B cell (primary cell): ENCODE data around the gene PLRG1. TPM values are rescaled to one million over a fixed set of nuclear protein-coding genes. Genes with fewer than 3 reads are reported as not detected.

Experiments used
- ATAC-seq: fragments of 200-7000 bp; cut with Tn5 transposase; one replicate; pipeline ENCODE4 v1.10.0; 2021; ENCODE audit warnings: low read depth, mild to moderate bottlenecking, moderate number of reproducible peaks, moderate library complexity
- CTCF ChIA-PET: fragments of 350-600 bp; sonication (Branson Sonifier 250); formaldehyde crosslinking; loops from one replicate; lab custom pipeline; 2021; ENCODE audit warnings: antibody characterized with exemption, inconsistent platforms; lab: Charles Lee
- POLR2A ChIA-PET: fragments of 350-600 bp; sonication (Branson Sonifier 250); formaldehyde crosslinking; loops from one replicate; lab custom pipeline; 2021; ENCODE audit warnings: antibody characterized with exemption; lab: Charles Lee
- DNase-seq: peaks from one replicate; pipeline ENCODE4 v3.0.0; 2013
- H2AFZ ChIP-seq: 2 replicates; pipeline ENCODE4 v1.6.1; 2012; ENCODE audit warnings: mild to moderate bottlenecking, low read depth, low read length; ENCODE audit not compliant: insufficient read depth, poor library complexity, severe bottlenecking
- H3K27ac ChIP-seq, 2 donors: 1 replicate in 1 of 2; 2 replicates in 1 of 2; pipeline ENCODE4 v1.5.1; 2012 to 2013; ENCODE audit warnings: low read length in 2 of 2, mild to moderate bottlenecking in 2 of 2, moderate library complexity in 1 of 2
- H3K27me3 ChIP-seq, 4 experiments: fragments of 200-600 bp in 1 of 4; sonication (generic) in 1 of 4; replicated peaks in 1 of 4; 1 replicate in 2 of 4; 2 replicates in 2 of 4; pipeline versions ENCODE4 v1.6.1 to v1.7.0; 2013 to 2016; ENCODE audit warnings: low read length in 3 of 4, mild to moderate bottlenecking in 2 of 4, mixed read lengths in 1 of 4, moderate library complexity in 1 of 4; ENCODE audit not compliant: insufficient read depth in 4 of 4, control insufficient read depth in 3 of 4; ENCODE audit errors: control extremely low read depth in 1 of 4
- H3K36me3 ChIP-seq, 2 experiments: replicated peaks in 1 of 2; 1 replicate in 1 of 2; 2 replicates in 1 of 2; pipeline versions ENCODE4 v1.6.1 to v1.7.1; 2013; ENCODE audit warnings: low read length in 1 of 2; ENCODE audit not compliant: insufficient read depth in 2 of 2, control insufficient read depth in 1 of 2; ENCODE audit errors: control extremely low read depth in 1 of 2, extremely low read depth in 1 of 2
- H3K4me1 ChIP-seq, 2 donors: fragments of 200-600 bp in 1 of 2; sonication (generic) in 1 of 2; 1 replicate in 1 of 2; 2 replicates in 1 of 2; pipeline versions ENCODE4 v1.5.1 to v1.6.1; 2013 to 2017; ENCODE audit warnings: low read length in 2 of 2; ENCODE audit not compliant: control insufficient read depth in 2 of 2, insufficient read depth in 2 of 2
- H3K4me2 ChIP-seq: replicated peaks from 2 replicates; pipeline ENCODE3; 2012; ENCODE audit warnings: mild to moderate bottlenecking, low read depth, low read length; ENCODE audit not compliant: poor library complexity, severe bottlenecking
- H3K4me3 ChIP-seq, 5 experiments: fragments of 200-600 bp in 1 of 5; sonication (generic) in 1 of 5; 1 replicate in 3 of 5; 2 replicates in 2 of 5; pipeline versions ENCODE4 v1.5.1 to v1.7.0; 2011 to 2016; ENCODE audit warnings: low read length in 4 of 5, mild to moderate bottlenecking in 4 of 5, low read depth in 2 of 5, control low read depth in 1 of 5, moderate library complexity in 1 of 5; ENCODE audit not compliant: insufficient read depth in 1 of 5; ENCODE audit errors: control extremely low read depth in 1 of 5, extremely low read depth in 1 of 5
- H3K79me2 ChIP-seq: fragments of 200-600 bp; sonication (generic); one replicate; pipeline ENCODE4 v1.6.0; 2016; ENCODE audit warnings: low read length; ENCODE audit not compliant: control insufficient read depth, insufficient read depth
- H3K9ac ChIP-seq: fragments of 200-600 bp; sonication (generic); 2 replicates; pipeline ENCODE4 v1.6.1; 2017; ENCODE audit warnings: mild to moderate bottlenecking, low read length, moderate library complexity
- H3K9me3 ChIP-seq, 3 donors: one replicate each; pipeline versions ENCODE4 v1.6.1 to v1.7.1; 2013; ENCODE audit warnings: low read length in 2 of 3; ENCODE audit not compliant: control insufficient read depth in 2 of 3, insufficient read depth in 1 of 3; ENCODE audit errors: control extremely low read depth in 1 of 3
- H4K20me1 ChIP-seq: 2 replicates; pipeline ENCODE4 v1.6.0; 2012; ENCODE audit warnings: mild to moderate bottlenecking, low read length; ENCODE audit not compliant: insufficient read depth, control insufficient read depth, poor library complexity, severe bottlenecking
- H3K27ac Mint-ChIP-seq: one replicate; pipeline ENCODE4 v1.8.0; 2021; ENCODE audit warnings: mixed read lengths
- H3K27me3 Mint-ChIP-seq: one replicate; pipeline ENCODE4 v1.8.0; 2021; ENCODE audit warnings: mixed read lengths
- H3K4me1 Mint-ChIP-seq: one replicate; pipeline ENCODE4 v1.8.0; 2021; ENCODE audit warnings: mixed read lengths
- H3K4me3 Mint-ChIP-seq: one replicate; pipeline ENCODE4 v1.8.0; 2021; ENCODE audit warnings: mixed read lengths
- H3K9me3 Mint-ChIP-seq: one replicate; pipeline ENCODE4 v1.8.0; 2022; ENCODE audit warnings: mixed read lengths; ENCODE audit not compliant: insufficient read depth
- EZH2 ChIP-seq: IDR thresholded peaks from 2 replicates; pipeline ENCODE4 v1.6.1; 2012; ENCODE audit warnings: borderline replicate concordance, low read depth, mild to moderate bottlenecking, moderate library complexity, low read length; ENCODE audit not compliant: insufficient read depth, poor library complexity, severe bottlenecking
- WGBS: methylation state at CpG from one replicate; pipeline ENCODE4 v1.1.5; 2013; ENCODE audit warnings: missing lambda C conversion rate; ENCODE audit not compliant: insufficient coverage; 5-methylcytosine and 5-hydroxymethylcytosine counted together
- intact Hi-C: fragments of 100-400 bp; cut with micrococcal nuclease; formaldehyde crosslinking; loops from one replicate; pipeline ENCODE4 v1.10.0; 2022
- polyA plus RNA-seq: library from polyadenylated mRNA; depleted of rRNA; stranded (reverse); fragments of >200 nt; gene quantifications from 2 replicates; pipeline ENCODE4 v1.2.3, GENCODE V29; 2012
- total RNA-seq, 2 donors: library from RNA; stranded (reverse); fragments of 120-200 nt in 1 of 2; gene quantifications; 1 replicate in 1 of 2; 2 replicates in 1 of 2; pipeline versions ENCODE4 v1.2.3 to v1.2.4, GENCODE V29; 2013 to 2022
- TF ChIP-seq, protein P1 (sequence below): fragments of 200-600 bp; IDR thresholded peaks from one replicate; pipeline ENCODE4 v1.8.0; 2022; ENCODE audit warnings: antibody characterized with exemption, mild to moderate bottlenecking

Gene PLRG1
- total and polyA plus RNA-seq, 2 donors (not counting 1 experiment from before 2014, with no cell fraction given), result 41.8 to 79.0 TPM

DNA sequence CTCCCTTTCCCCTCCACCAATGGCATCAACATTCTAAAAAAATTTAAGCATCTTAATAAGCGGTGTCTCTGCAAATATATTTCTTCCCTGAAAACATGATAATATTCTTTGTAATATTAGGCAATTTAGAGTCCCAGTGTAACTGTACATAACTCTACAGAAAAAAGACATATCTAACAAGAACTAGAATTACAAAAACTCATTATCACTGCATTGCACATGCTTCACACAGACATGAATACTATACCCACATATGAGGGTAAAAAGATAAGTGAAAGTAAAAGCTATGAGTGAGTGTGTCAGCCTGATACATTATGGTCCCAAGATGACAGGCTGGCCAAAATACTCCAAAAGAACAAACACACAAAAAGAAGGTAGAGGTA lies 10.2 kb upstream of the PLRG1 start:
- no peak overlapping the region for H3K9ac ChIP-seq
- no peaks in the 10 kb centered on the region for H3K9me3 Mint-ChIP-seq
- no peaks in the 10 kb centered on the region for H3K4me1 ChIP-seq
- H3K4me3 Mint-ChIP-seq, result no peak overlapping the region
- H3K27ac ChIP-seq, result no peak overlapping the region
- H3K9me3 ChIP-seq, result no peaks in the 10 kb centered on the region
- no peaks in the 10 kb centered on the region for H3K79me2 ChIP-seq
- DNase-seq (no peak), ATAC-seq (no peak)
- no peak overlapping the region for H3K4me2 ChIP-seq
- ChIA-PET POLR2A (no interaction called here), CTCF (interaction anchor here (15.7 kb wide), 1 partner anchor 61 kb away, joined by 357 read pairs; no protein-coding TSS in a partner anchor)
- peaks cover 0 to 2% (median 0%) of the 10 kb centered on the region in 4 experiments for H3K27me3 ChIP-seq
- H3K36me3 ChIP-seq, result no peaks in the 10 kb centered on the region
- no peak overlapping the region for H3K4me3 ChIP-seq
- no peak overlapping the region for H3K27ac Mint-ChIP-seq
- intact Hi-C loops, result no loop called here
- no peak overlapping the region for H2AFZ ChIP-seq
- peaks cover 3% of the 10 kb centered on the region for H3K27me3 Mint-ChIP-seq
- H4K20me1 ChIP-seq, result no peaks in the 10 kb centered on the region
- TF ChIP-seq, protein P1, sequence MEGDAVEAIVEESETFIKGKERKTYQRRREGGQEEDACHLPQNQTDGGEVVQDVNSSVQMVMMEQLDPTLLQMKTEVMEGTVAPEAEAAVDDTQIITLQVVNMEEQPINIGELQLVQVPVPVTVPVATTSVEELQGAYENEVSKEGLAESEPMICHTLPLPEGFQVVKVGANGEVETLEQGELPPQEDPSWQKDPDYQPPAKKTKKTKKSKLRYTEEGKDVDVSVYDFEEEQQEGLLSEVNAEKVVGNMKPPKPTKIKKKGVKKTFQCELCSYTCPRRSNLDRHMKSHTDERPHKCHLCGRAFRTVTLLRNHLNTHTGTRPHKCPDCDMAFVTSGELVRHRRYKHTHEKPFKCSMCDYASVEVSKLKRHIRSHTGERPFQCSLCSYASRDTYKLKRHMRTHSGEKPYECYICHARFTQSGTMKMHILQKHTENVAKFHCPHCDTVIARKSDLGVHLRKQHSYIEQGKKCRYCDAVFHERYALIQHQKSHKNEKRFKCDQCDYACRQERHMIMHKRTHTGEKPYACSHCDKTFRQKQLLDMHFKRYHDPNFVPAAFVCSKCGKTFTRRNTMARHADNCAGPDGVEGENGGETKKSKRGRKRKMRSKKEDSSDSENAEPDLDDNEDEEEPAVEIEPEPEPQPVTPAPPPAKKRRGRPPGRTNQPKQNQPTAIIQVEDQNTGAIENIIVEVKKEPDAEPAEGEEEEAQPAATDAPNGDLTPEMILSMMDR, result no peak
- no peak for TF ChIP-seq EZH2
- H3K4me1 Mint-ChIP-seq, result no peaks in the 10 kb centered on the region
- WGBS, result no CpG with 5 or more reads among the region's 1 CpG

DNA sequence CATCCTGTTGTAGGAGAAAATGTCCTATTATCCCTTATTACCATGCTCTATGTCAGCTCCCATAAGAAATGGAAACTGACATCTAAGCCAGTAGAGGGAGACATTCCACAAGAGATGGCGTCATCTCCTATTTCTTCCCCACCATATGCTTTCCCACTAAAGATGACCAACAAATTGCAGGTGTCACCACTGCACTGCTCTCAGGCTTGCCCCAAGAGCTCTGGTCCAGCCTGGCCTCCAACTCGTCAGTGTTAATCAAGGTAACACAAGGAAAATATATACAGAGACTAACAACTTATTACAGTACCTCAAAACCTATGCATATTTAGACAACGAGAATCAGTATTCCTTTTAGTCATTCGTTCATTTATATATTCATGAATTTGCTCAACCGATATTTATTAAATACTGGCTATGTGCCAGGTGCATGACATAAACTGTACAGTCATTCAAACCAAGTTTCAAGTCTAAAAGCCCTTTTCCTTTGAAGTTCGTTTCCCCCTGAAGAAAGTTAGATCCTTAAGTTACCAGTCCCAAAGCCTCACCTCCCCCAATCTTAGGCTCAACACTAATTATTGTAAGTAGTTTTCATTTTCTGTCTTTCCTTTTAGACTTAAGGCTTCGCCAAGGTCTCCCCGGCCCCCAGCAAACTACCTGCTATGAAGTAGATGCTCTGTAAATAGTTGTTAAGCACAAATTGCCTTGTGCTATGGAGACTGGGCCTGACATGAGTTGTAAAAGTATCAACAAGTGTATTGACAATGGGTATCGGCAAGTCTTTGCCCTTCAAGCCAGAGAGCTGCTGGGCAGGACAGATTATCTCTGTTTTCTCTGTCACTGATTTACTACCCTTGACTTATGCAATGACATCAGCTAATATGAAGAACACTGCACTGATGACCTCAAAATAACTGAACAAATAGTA lies 9.6 kb upstream of the PLRG1 start:
- Histone ChIP-seq H3K79me2 (no peaks in the 10 kb centered on the region), H3K27me3 (peaks cover 0 to 2% (median 0%) of the 10 kb centered on the region in 4 experiments), H3K4me1 (no peaks in the 10 kb centered on the region), H3K4me2 (no peak overlapping the region), H3K27ac (no peak overlapping the region), H3K36me3 (no peaks in the 10 kb centered on the region), H3K9ac (no peak overlapping the region), H3K4me3 (no peak overlapping the region), H2AFZ (no peak overlapping the region), H4K20me1 (no peaks in the 10 kb centered on the region), H3K9me3 (no peaks in the 10 kb centered on the region)
- Mint-ChIP-seq H3K4me1 (no peaks in the 10 kb centered on the region), H3K27me3 (peaks cover 3% of the 10 kb centered on the region), H3K4me3 (no peak overlapping the region), H3K27ac (no peak overlapping the region), H3K9me3 (no peaks in the 10 kb centered on the region)
- WGBS, result 83% methylated on average over 7 of the region's 9 CpGs
- ATAC-seq (peak; percentile 33), DNase-seq (peak; percentile 44)
- ChIA-PET CTCF (interaction anchor here (0.5 to 15.7 kb wide), 9 partner anchors 9 to 1389 kb away, joined by 3 to 357 read pairs (median 4); partner anchors contain the start of gene PLRG1), POLR2A (no interaction called here)
- intact Hi-C loops, result loop anchor here (1.0 kb wide), 1 partner anchor 59 kb away; no protein-coding TSS in a partner anchor
- TF ChIP-seq, protein P1, result peak; percentile 38
- TF ChIP-seq EZH2, result no peak
